H9 (cell line): ENCODE measurements around the gene MCFD2. TPM values are rescaled to one million over a fixed set of nuclear protein-coding genes. Genes with fewer than 3 reads are reported as not detected.

ENCODE experiments used
- DNase-seq: peaks from one replicate; pipeline ENCODE4 v3.0.0-alpha.2; 2017
- H2AFZ ChIP-seq: one replicate; pipeline ENCODE4 v1.6.1; 2013; ENCODE audit warnings: mild to moderate bottlenecking, low read length, control low read depth, moderate library complexity
- H2AK5ac ChIP-seq: 2 replicates; pipeline ENCODE4 v1.6.1; 2013; ENCODE audit warnings: low read length, control low read depth, mixed read lengths; ENCODE audit not compliant: insufficient read length
- H2BK120ac ChIP-seq: one replicate; pipeline ENCODE4 v1.6.1; 2013; ENCODE audit warnings: low read depth, mild to moderate bottlenecking, low read length, control low read depth, inconsistent platforms; ENCODE audit not compliant: poor library complexity, severe bottlenecking
- H2BK12ac ChIP-seq: 2 replicates; pipeline ENCODE4 v1.6.1; 2013; ENCODE audit warnings: low read length, control low read depth, mixed read lengths, low read depth; ENCODE audit not compliant: insufficient read length
- H2BK15ac ChIP-seq: 2 replicates; pipeline ENCODE4 v1.6.1; 2013; ENCODE audit warnings: low read depth, low read length, control low read depth
- H2BK20ac ChIP-seq: one replicate; pipeline ENCODE4 v1.6.1; 2013; ENCODE audit warnings: low read depth, mild to moderate bottlenecking, low read length, control low read depth, inconsistent platforms; ENCODE audit not compliant: poor library complexity, severe bottlenecking
- H2BK5ac ChIP-seq: 2 replicates; pipeline ENCODE4 v1.6.1; 2013; ENCODE audit warnings: low read length, control low read depth, mixed read lengths; ENCODE audit not compliant: insufficient read length
- H3K14ac ChIP-seq: 2 replicates; pipeline ENCODE4 v1.6.1; 2013; ENCODE audit warnings: low read length, control low read depth; ENCODE audit not compliant: insufficient read depth
- H3K18ac ChIP-seq: 2 replicates; pipeline ENCODE4 v1.6.1; 2013; ENCODE audit warnings: low read depth, mild to moderate bottlenecking, mixed read lengths, low read length, control low read depth; ENCODE audit not compliant: insufficient read length
- H3K23ac ChIP-seq: 2 replicates; pipeline ENCODE4 v1.6.1; 2013; ENCODE audit warnings: low read length, control low read depth, mixed read lengths, low read depth; ENCODE audit not compliant: insufficient read length
- H3K23me2 ChIP-seq: 2 replicates; pipeline ENCODE4 v1.6.1; 2013; ENCODE audit warnings: low read depth, mild to moderate bottlenecking, mixed read lengths, low read length, control low read depth; ENCODE audit not compliant: insufficient read length, poor library complexity, severe bottlenecking
- H3K27ac ChIP-seq: 2 replicates; pipeline ENCODE4 v1.5.1; 2013; ENCODE audit warnings: low read length, control low read depth, mixed read lengths, low read depth; ENCODE audit not compliant: insufficient read length
- H3K27me3 ChIP-seq: 2 replicates; pipeline ENCODE4 v1.6.1; 2013; ENCODE audit warnings: low read length, control low read depth, inconsistent platforms; ENCODE audit not compliant: insufficient read depth
- H3K4ac ChIP-seq: 2 replicates; pipeline ENCODE4 v1.6.1; 2013; ENCODE audit warnings: low read depth, mild to moderate bottlenecking, control low read depth, inconsistent platforms, low read length, moderate library complexity
- H3K4me1 ChIP-seq: 2 replicates; pipeline ENCODE4 v1.6.1; 2013; ENCODE audit warnings: low read length, control low read depth, inconsistent platforms; ENCODE audit not compliant: insufficient read depth
- H3K4me2 ChIP-seq: 2 replicates; pipeline ENCODE4 v1.6.1; 2013; ENCODE audit warnings: low read length, control low read depth, mixed read lengths; ENCODE audit not compliant: insufficient read length, insufficient read depth
- H3K56ac ChIP-seq: 2 replicates; pipeline ENCODE4 v1.6.1; 2013; ENCODE audit warnings: low read depth, mild to moderate bottlenecking, mixed read lengths, low read length, control low read depth; ENCODE audit not compliant: insufficient read length
- H3K79me1 ChIP-seq: 2 replicates; pipeline ENCODE4 v1.6.1; 2013; ENCODE audit warnings: low read depth, mild to moderate bottlenecking, moderate library complexity, low read length, control low read depth, inconsistent platforms; ENCODE audit not compliant: insufficient read depth, poor library complexity, severe bottlenecking
- H3K79me2 ChIP-seq: 2 replicates; pipeline ENCODE4 v1.6.1; 2013; ENCODE audit warnings: low read length, control low read depth, inconsistent platforms; ENCODE audit not compliant: insufficient read depth
- H3K9ac ChIP-seq: 2 replicates; pipeline ENCODE4 v1.6.1; 2013; ENCODE audit warnings: low read length, control low read depth, mixed read lengths; ENCODE audit not compliant: insufficient read length; ENCODE audit errors: extremely low read depth
- H3K9me3 ChIP-seq: one replicate; pipeline ENCODE4 v1.6.1; 2013; ENCODE audit warnings: low read depth, low read length, inconsistent platforms; ENCODE audit not compliant: control insufficient read depth
- H3T11ph ChIP-seq: one replicate; pipeline ENCODE4 v1.6.1; 2013; ENCODE audit warnings: mild to moderate bottlenecking, low read length, control low read depth, inconsistent platforms
- H4K20me1 ChIP-seq: one replicate; pipeline ENCODE4 v1.6.1; 2013; ENCODE audit not compliant: control insufficient read depth, insufficient read length, insufficient read depth
- H4K5ac ChIP-seq: 2 replicates; pipeline ENCODE4 v1.6.1; 2013; ENCODE audit warnings: low read depth, mild to moderate bottlenecking, mixed read lengths, low read length, control low read depth; ENCODE audit not compliant: insufficient read length
- H4K8ac ChIP-seq: replicated peaks from 2 replicates; pipeline ENCODE4 v1.6.1; 2013; ENCODE audit warnings: low read length, control low read depth, mixed read lengths, low read depth; ENCODE audit not compliant: insufficient read length
- H4K91ac ChIP-seq: 2 replicates; pipeline ENCODE4 v1.6.1; 2013; ENCODE audit warnings: low read depth, mild to moderate bottlenecking, moderate library complexity, mixed read lengths, low read length, control low read depth; ENCODE audit not compliant: insufficient read length
- H3K27ac Mint-ChIP-seq, 3 experiments: 2 replicates in 2 of 3; 3 replicates in 1 of 3; pipeline ENCODE4 v1.8.0; 2020 to 2021; ENCODE audit warnings: mixed read lengths in 3 of 3, mild to moderate bottlenecking in 1 of 3, moderate library complexity in 1 of 3
- H3K27me3 Mint-ChIP-seq: 2 replicates; pipeline ENCODE4 v1.8.0; 2021; ENCODE audit warnings: low read depth, mild to moderate bottlenecking, moderate library complexity, mixed read lengths
- H3K36me3 Mint-ChIP-seq, 3 experiments: 2 replicates in 2 of 3; 3 replicates in 1 of 3; pipeline ENCODE4 v1.8.0; 2020 to 2021; ENCODE audit warnings: low read depth in 3 of 3, mixed read lengths in 3 of 3; ENCODE audit not compliant: insufficient read depth in 1 of 3
- H3K4me1 Mint-ChIP-seq, 2 experiments: 2 replicates each; pipeline ENCODE4 v1.8.0; 2020; ENCODE audit warnings: mixed read lengths in 2 of 2
- H3K4me3 Mint-ChIP-seq, 2 experiments: 2 replicates in 1 of 2; 3 replicates in 1 of 2; pipeline ENCODE4 v1.8.0; 2020 to 2021; ENCODE audit warnings: mild to moderate bottlenecking in 2 of 2, mixed read lengths in 2 of 2, moderate library complexity in 1 of 2
- H3K9me3 Mint-ChIP-seq, 2 experiments: 2 replicates in 1 of 2; 3 replicates in 1 of 2; pipeline ENCODE4 v1.8.0; 2020; ENCODE audit warnings: mild to moderate bottlenecking in 2 of 2, mixed read lengths in 2 of 2, moderate library complexity in 1 of 2
- CTCF ChIP-seq: fragments of 200-600 bp; sonication (generic); conservative IDR thresholded peaks from 3 replicates; pipeline ENCODE4 v1.8.0; 2021; ENCODE audit warnings: antibody characterized with exemption, mild to moderate bottlenecking
- WGBS: extraction: QIAGEN DNeasy Blood & Tissue Kit; methylation state at CpG from one replicate; pipeline ENCODE4 v1.1.7; 2013; ENCODE audit warnings: missing lambda C conversion rate, low lambda C conversion rate, mixed read lengths; ENCODE audit not compliant: insufficient read length; ENCODE audit errors: extremely low coverage; 5-methylcytosine and 5-hydroxymethylcytosine counted together
- total RNA-seq: library from RNA; stranded (reverse); gene quantifications from 2 replicates; pipeline ENCODE4 v1.2.1, GENCODE V29; 2021

MCFD2 gene
- total RNA-seq, 1 experiment from 2014 or later = 64.6 TPM

- Histone ChIP-seq H2AK5ac (no peak overlapping the region), H3K4me1 (no peaks in the 10 kb centered on the region), H4K8ac (no peak overlapping the region), H2BK20ac (no peak overlapping the region), H3K4ac (no peak overlapping the region), H3T11ph (no peak overlapping the region), H4K20me1 (no peaks in the 10 kb centered on the region), H3K9me3 (no peaks in the 10 kb centered on the region), H4K91ac (no peak overlapping the region), H3K27me3 (no peaks in the 10 kb centered on the region), H2BK120ac (no peak overlapping the region), H3K23me2 (no peaks in the 10 kb centered on the region), H3K27ac (no peak overlapping the region), H3K4me2 (no peak overlapping the region), H3K23ac (no peak overlapping the region), H2AFZ (no peak overlapping the region), H3K18ac (no peak overlapping the region), H2BK12ac (no peak overlapping the region), H3K79me1 (no peaks in the 10 kb centered on the region), H3K79me2 (no peaks in the 10 kb centered on the region), H3K56ac (no peak overlapping the region), H4K5ac (no peak overlapping the region), H3K9ac (no peak overlapping the region), H2BK5ac (no peak overlapping the region), H2BK15ac (no peak overlapping the region), H3K14ac (no peak overlapping the region)
- no CpG with 5 or more reads among the region's 3 CpGs for WGBS
- H3K36me3 Mint-ChIP-seq = peaks cover 2 to 28% (median 23%) of the 10 kb centered on the region in 3 experiments; a peak in 5 of 7 replicates
- no peaks in the 10 kb centered on the region for H3K27me3 Mint-ChIP-seq
- H3K4me1 Mint-ChIP-seq = peaks cover 18% of the 10 kb centered on the region in 2 experiments
- DNase-seq = no peak
- no peak for TF ChIP-seq CTCF
- no peaks in the 10 kb centered on the region for H3K9me3 Mint-ChIP-seq
- no peak overlapping the region for H3K4me3 Mint-ChIP-seq
- H3K27ac Mint-ChIP-seq = no peak overlapping the region; a peak in 1 of 7 replicates
These were observed 36.6 kb upstream of the MCFD2 start for GRCh38 chr2:46952171-46952570.
